Smooth muscle cell (in vitro differentiated cells): ENCODE data around the gene GTF2A2. TPM values are rescaled to one million over a fixed set of nuclear protein-coding genes. Genes with fewer than 3 reads are reported as not detected.
A peak's percentile ranks its signal among the peaks of the same experiment; 100 is the strongest.

Experiments used
- DNase-seq: peaks from one replicate; lab custom pipeline; 2025; ENCODE audit not compliant: unreplicated experiment; lab: John Stamatoyannopoulos, UW
- H2AFZ ChIP-seq: fragments of 200-600 bp; sonication (generic); 2 replicates; pipeline ENCODE4 v1.6.0; 2016; ENCODE audit warnings: antibody characterized with exemption, low read depth, mild to moderate bottlenecking
- H3F3A ChIP-seq: fragments of 200-600 bp; sonication (generic); 2 replicates; pipeline ENCODE4 v1.6.0; 2017; ENCODE audit warnings: antibody characterized with exemption, low read depth
- H3K27ac ChIP-seq: fragments of 200-600 bp; sonication (generic); 2 replicates; pipeline ENCODE4 v1.5.1; 2016; ENCODE audit warnings: low read depth, mild to moderate bottlenecking
- H3K27me3 ChIP-seq: fragments of 200-600 bp; sonication (generic); 2 replicates; pipeline ENCODE4 v1.6.1; 2016; ENCODE audit warnings: low read depth, mild to moderate bottlenecking
- H3K36me3 ChIP-seq: fragments of 200-600 bp; sonication (generic); 2 replicates; pipeline ENCODE4 v1.5.1; 2016; ENCODE audit warnings: low read depth
- H3K4me1 ChIP-seq: fragments of 200-600 bp; sonication (generic); 2 replicates; pipeline ENCODE4 v1.5.1; 2016; ENCODE audit warnings: low read depth
- H3K4me2 ChIP-seq: fragments of 200-600 bp; sonication (generic); 2 replicates; pipeline ENCODE4 v1.6.0; 2016; ENCODE audit warnings: mild to moderate bottlenecking
- H3K4me3 ChIP-seq: fragments of 200-600 bp; sonication (generic); 2 replicates; pipeline ENCODE4 v1.5.1; 2016; ENCODE audit warnings: mild to moderate bottlenecking
- H3K79me2 ChIP-seq: fragments of 200-600 bp; sonication (generic); 2 replicates; pipeline ENCODE4 v1.6.0; 2016; ENCODE audit warnings: low read depth, mild to moderate bottlenecking
- H3K9ac ChIP-seq: fragments of 200-600 bp; sonication (generic); 2 replicates; pipeline ENCODE4 v1.6.0; 2016; ENCODE audit warnings: low read depth
- H3K9me3 ChIP-seq: fragments of 200-600 bp; sonication (generic); replicated peaks from 2 replicates; pipeline ENCODE4 v1.5.1; 2016; ENCODE audit warnings: low read depth
- H4K20me1 ChIP-seq: fragments of 200-600 bp; sonication (generic); 2 replicates; pipeline ENCODE4 v1.6.0; 2016; ENCODE audit warnings: low read depth
- WGBS: methylation state at CpG from one replicate; pipeline ENCODE4 v1.1.7; 2016; ENCODE audit warnings: low lambda C conversion rate; 5-methylcytosine and 5-hydroxymethylcytosine counted together
- polyA plus RNA-seq: library from polyadenylated mRNA; unstranded; fragments of >200 nt; fragmentation: Nextera tagmentation; extraction: Ambion mirVana; gene quantifications from 2 replicates; pipeline ENCODE4 v1.2.1, GENCODE V29; 2016
- total RNA-seq: library from RNA; depleted of rRNA; stranded (reverse); fragments of >200 nt; gene quantifications from 2 replicates; pipeline ENCODE4 v1.2.3, GENCODE V29; 2014
- TF ChIP-seq, protein P1 (sequence below): fragments of 200-600 bp; sonication (generic); IDR thresholded peaks from 2 replicates; pipeline ENCODE4 v1.5.1; 2017; ENCODE audit warnings: borderline replicate concordance, mild to moderate bottlenecking, antibody characterized with exemption; ENCODE audit not compliant: insufficient read depth, poor library complexity, severe bottlenecking

The GTF2A2 gene
- total and polyA plus RNA-seq, 2 experiments from 2014 or later: 102 to 261 TPM

DNA sequence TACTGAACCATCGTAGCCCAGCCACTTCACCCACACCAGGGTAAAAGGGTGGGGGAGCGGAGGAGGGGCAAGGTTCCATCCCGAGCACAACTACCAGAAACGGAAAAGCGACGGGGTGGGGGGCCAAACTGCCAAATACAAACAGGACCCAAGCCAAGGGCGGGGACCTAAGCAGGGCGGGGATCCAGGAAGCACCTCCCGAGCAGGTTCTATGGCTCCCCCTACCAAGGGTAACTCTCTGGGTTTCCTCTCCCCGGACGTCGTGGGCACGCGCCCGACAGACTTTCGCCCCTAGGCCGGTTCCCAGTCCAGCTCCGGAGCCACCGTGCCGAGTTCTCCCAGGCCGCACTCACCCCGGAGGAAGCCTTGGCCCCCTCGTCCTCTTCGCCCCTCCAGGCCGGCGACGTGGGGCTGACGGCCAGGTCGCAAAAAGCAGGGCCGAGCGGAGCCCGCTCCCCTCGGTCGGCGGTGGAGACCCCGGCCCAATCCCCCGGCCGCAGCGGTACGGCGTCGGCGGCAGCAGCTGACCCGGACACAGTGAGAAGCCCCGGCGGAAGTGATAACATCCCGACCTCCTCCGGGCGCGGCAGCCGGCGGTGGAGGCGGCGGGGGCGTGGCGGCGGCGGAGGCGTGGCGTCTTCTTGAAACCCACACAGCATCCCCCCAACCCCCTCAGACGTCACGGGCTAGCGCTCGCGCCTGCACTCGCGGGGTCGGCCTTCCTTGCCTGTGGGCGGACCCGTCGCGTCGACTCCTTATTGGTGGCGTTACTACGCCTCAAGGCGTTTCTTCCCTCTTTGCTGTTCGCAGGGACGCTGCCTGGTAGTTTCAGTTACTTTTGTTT is 31.7 kb upstream of the GTF2A2 start, which contains the start of gene BNIP2:
Gene BNIP2 (minus strand): TSS at position 539 of the 844 bp plus-strand sequence. CDS start 6,863 bp downstream, outside the sequence.
- peak within 1 kb of the TSS; percentile 91 for H3K4me2 ChIP-seq
- H3K79me2 ChIP-seq: peaks cover 47% of the 10 kb centered on the region
- no peaks in the 10 kb centered on the region for H3K36me3 ChIP-seq
- H3K9ac ChIP-seq: peak within 1 kb of the TSS; percentile 99
- peak within 1 kb of the TSS; percentile 56 for H2AFZ ChIP-seq
- TF ChIP-seq, protein P1, sequence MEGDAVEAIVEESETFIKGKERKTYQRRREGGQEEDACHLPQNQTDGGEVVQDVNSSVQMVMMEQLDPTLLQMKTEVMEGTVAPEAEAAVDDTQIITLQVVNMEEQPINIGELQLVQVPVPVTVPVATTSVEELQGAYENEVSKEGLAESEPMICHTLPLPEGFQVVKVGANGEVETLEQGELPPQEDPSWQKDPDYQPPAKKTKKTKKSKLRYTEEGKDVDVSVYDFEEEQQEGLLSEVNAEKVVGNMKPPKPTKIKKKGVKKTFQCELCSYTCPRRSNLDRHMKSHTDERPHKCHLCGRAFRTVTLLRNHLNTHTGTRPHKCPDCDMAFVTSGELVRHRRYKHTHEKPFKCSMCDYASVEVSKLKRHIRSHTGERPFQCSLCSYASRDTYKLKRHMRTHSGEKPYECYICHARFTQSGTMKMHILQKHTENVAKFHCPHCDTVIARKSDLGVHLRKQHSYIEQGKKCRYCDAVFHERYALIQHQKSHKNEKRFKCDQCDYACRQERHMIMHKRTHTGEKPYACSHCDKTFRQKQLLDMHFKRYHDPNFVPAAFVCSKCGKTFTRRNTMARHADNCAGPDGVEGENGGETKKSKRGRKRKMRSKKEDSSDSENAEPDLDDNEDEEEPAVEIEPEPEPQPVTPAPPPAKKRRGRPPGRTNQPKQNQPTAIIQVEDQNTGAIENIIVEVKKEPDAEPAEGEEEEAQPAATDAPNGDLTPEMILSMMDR: peak; percentile 9
- 1% methylated on average over 78 of the region's 78 CpGs for WGBS
- DNase-seq: peak; percentile 93
- peaks cover 45% of the 10 kb centered on the region for H4K20me1 ChIP-seq
- H3K27me3 ChIP-seq: no peaks in the 10 kb centered on the region
- H3K4me3 ChIP-seq: peak within 1 kb of the TSS; percentile 90
- peaks cover 12% of the 10 kb centered on the region for H3K4me1 ChIP-seq
- peak within 1 kb of the TSS; percentile 99 for H3K27ac ChIP-seq
- H3F3A ChIP-seq: peaks cover 15% of the 10 kb centered on the region
- H3K9me3 ChIP-seq: no peaks in the 10 kb centered on the region

DNA sequence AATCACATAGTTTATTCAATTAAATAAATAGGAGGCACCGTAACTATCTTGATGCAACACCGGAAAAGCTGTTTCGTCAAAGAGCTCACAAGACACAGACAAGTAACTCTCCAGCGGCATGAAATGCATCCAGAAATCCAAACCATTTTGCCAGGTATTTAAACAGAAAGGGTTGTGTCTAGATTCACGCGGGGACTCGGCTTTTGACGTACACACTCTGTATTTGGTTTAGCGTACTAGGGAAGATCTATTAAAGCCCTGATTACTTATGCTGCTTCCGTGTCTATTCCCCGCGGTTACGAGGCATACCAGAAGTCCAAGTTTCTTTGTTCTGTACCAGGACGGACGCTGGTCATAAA is 31.1 kb upstream of the GTF2A2 start:
- peaks cover 12% of the 10 kb centered on the region for H3K4me1 ChIP-seq
- peak overlapping the region; percentile 99 for H3K9ac ChIP-seq
- no peaks in the 10 kb centered on the region for H3K27me3 ChIP-seq
- H4K20me1 ChIP-seq: peaks cover 51% of the 10 kb centered on the region
- H3K4me3 ChIP-seq: peak overlapping the region; percentile 90
- H3K9me3 ChIP-seq: no peaks in the 10 kb centered on the region
- WGBS: under 1% methylated on average over 15 of the region's 15 CpGs
- TF ChIP-seq, protein P1: no peak
- no peaks in the 10 kb centered on the region for H3K36me3 ChIP-seq
- H2AFZ ChIP-seq: no peak overlapping the region
- H3K79me2 ChIP-seq: peaks cover 53% of the 10 kb centered on the region
- DNase-seq: no peak
- H3K27ac ChIP-seq: peak overlapping the region; percentile 99
- peaks cover 15% of the 10 kb centered on the region for H3F3A ChIP-seq
- peak overlapping the region; percentile 91 for H3K4me2 ChIP-seq

DNA sequence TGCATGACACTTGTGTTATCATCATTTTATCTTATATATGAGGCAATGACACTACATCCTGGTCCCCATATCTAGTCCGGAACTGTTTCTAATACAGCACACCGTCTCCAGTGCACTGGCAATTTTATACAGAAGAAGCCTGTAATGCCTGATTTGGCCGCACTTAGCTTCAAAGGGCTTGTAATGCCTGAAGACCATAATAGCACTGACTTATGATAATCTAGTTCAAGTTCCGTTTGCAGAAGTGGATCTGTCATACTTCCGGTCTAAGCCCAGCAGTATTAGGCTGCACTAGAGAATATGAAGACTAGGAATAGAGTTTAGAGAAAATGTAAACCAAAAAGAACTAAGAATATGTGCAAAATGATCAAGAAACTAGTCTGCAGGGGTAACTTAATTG is 30.5 kb upstream of the GTF2A2 start:
- Histone ChIP-seq H3K4me2 (peak overlapping the region; percentile 91), H3F3A (peaks cover 15% of the 10 kb centered on the region), H3K4me1 (peaks cover 12% of the 10 kb centered on the region), H2AFZ (no peak overlapping the region), H3K4me3 (peak overlapping the region; percentile 90), H3K79me2 (peaks cover 59% of the 10 kb centered on the region), H3K27ac (peak overlapping the region; percentile 99), H4K20me1 (peaks cover 57% of the 10 kb centered on the region), H3K9me3 (no peaks in the 10 kb centered on the region), H3K36me3 (no peaks in the 10 kb centered on the region), H3K27me3 (no peaks in the 10 kb centered on the region), H3K9ac (peak overlapping the region; percentile 99)
- TF ChIP-seq, protein P1: no peak
- DNase-seq: no peak
- 33% methylated on average over 5 of the region's 5 CpGs for WGBS
